HG03196 (cell line): ENCODE results near the gene GPC2.

Source experiments
- ATAC-seq: cut with Tn5 transposase; IDR thresholded peaks from one replicate; pipeline ENCODE4 v1.9.1; 2021; ENCODE audit not compliant: unreplicated experiment

GPC2 gene

DNA sequence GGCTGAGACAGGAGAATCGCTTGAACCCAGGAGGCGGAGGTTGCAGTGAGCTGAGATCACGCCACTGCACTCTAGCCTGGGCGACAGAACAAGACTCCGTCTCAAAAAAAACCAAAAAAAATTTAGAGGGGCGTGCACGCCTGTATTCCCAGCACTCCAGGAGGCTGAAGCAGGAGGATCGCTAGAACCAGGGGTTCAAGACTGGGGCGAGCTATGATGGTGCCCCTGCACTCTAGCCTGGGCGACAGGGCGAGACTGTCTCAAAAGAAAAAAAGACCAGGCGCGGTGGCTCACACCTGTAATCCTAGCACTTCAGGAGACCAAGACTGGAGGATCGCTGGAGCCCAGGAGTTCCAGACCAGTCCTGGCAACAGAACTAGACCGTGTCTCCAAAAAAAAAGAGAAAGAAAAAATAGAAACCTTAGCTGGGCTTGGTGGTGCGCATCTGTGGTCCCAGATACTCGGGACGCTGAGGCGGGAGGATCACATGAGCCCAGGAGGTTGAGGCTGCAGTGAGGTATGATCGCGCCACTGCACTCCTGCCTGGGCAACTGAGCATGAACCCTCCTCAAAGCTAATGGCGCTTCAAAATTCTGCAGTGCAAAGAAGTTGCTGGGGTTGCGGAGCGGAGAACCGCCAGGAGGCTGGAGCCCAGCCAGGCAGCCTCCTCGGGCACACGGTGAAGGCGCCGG, 50.8 kb downstream of the GPC2 start:
- ATAC-seq = no peak

DNA sequence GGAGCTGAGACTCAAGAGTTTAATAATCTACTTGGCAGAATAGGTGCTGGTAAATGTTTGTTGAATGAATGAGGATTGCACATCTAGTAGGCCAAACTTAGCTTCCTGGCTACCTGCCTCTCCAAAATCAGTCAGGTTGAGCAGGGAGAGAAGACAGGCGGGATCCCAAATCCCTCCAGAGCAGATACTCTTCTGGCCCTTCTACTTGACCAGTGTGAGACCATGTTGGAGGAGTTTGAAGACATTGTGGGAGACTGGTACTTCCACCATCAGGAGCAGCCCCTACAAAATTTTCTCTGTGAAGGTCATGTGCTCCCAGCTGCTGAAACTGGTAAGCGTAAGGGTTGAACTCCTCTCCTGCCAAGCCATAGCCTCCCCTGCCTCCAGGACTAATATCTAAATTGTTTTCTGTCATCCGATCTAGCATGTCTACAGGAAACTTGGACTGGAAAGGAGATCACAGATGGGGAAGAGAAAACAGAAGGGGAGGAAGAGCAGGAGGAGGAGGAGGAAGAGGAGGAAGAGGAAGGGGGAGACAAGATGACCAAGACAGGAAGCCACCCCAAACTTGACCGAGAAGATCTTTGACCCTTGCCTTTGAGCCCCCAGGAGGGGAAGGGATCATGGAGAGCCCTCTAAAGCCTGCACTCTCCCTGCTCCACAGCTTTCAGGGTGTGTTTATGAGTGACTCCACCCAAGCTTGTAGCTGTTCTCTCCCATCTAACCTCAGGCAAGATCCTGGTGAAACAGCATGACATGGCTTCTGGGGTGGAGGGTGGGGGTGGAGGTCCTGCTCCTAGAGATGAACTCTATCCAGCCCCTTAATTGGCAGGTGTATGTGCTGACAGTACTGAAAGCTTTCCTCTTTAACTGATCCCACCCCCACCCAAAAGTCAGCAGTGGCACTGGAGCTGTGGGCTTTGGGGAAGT, 52.6 kb downstream of the GPC2 start:
- ATAC-seq = no peak

DNA sequence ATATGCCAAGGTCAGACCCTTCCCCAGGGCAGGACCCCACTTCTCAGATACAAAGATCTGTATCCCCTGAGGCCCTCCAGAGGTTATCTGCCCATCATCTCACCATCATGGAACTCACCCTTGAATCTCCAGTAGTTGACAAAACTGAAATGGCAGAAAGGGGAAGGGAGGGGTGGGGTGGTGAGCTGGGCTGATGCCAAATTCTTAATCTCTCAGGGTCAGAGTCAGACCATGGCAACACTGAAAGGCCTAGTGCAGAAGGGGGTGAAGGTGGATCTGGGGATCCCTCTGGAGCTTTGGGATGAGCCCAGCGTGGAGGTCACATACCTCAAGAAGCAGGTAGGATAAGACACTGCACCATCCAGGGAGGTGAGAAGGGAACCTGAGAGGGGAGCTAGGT, 54.6 kb downstream of the GPC2 start:
- ATAC-seq = no peak

DNA sequence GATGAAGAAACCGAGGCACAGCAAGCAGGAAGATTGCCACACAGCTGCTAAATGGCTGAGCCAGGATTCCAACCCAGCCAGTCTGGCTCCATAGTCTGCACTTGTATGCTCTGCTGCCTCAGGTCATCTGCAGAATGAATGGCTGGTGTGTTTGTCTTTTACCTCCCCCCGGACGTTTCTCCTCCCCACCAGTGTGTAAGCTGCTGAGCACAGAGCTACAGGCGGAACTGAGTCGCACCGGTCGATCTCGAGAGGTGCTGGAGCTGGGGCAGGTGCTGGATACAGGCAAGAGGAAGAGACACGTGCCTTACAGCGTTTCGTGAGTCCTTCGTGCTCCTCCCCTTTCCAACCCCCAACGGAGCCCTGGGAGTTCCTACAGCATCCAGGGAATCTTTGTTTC, 55.1 kb downstream of the GPC2 start:
- no peak for ATAC-seq

DNA sequence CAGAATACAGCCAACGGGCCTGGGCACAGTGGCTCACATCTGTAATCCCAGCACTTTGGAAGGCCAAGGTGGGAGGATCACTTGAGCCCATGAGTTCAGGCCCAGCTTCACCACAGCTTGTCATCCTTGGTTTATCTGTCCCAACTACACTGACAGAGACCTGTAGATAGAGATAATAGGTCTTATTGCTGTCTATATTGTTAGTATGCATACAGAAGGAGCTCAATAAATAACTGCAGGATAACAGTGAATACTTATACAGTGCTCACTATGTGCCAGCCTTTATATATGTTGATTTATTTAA, 56.5 kb downstream of the GPC2 start:
- ATAC-seq = no peak

DNA sequence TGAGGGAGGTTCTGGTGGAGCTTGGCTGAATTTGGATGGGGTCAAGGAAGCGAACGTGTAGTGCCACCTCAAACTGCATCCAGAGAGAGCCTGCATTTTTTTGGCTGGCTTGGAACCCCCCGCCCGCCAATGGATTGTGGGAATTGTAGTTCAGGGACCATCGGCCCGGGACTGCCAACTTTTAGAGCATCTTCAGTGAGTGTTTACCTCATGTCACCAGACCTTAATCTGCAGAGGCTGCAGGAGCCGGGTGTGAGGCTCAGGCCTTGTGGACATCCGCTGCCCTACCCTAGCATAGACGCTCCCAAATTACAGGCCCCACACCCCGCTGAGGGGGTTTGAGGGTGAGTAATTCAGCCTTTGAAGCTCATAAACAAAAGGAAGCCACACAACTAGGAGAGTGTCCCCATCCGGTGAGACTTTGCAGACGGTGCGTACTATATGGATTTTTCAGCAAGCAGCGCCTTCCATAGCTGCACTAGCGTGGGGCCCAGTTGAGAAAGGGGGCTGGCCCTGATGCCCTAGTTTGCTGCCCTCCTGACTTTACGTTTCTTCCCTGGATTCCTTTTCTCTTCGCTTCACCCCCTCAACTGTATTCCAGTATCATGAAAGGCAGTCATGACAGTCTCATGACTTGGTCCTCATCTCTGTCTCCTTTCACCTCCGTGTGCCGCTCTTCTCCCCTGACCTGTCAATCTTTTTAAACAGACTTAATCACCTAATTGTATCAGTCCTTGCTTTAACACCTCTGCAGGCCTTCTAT, 57.0 kb downstream of the GPC2 start:
- peak; percentile 13 for ATAC-seq
